H4 (cell line): ENCODE results near the gene UBE2Q1. TPM values are rescaled to one million over a fixed set of nuclear protein-coding genes. Genes with fewer than 3 reads are reported as not detected.

Experiments
- DNase-seq: peaks from one replicate; pipeline ENCODE4 v3.0.0-alpha.2; 2015; ENCODE audit warnings: low spot score
- total RNA-seq: library from RNA; depleted of rRNA; stranded (reverse); fragments of >200 nt; shearing (Covaris generic); gene quantifications from 2 replicates; pipeline ENCODE4 v1.2.3, GENCODE V29; 2014; rRNA removed

The UBE2Q1 gene
- total RNA-seq, 1 experiment from 2014 or later, result 35.7 TPM

DNA sequence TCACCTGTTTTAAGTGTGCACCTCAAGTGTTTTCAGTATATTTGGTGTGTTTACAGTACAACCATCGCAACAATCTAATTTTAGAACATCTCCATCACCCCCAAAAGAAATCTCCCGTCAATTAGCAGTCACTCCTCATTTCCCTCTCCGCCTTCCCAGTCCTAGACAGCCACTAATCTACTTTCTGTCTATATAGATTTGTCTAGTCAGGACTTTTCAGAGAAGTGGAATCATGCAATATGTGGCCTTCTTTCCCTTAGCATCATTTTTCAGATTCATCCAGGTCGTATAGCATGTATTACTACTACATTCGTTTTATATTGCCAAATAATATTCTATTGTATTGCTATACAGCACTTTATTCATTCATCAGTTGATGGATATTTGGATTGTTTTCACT is 54.6 kb downstream of the UBE2Q1 start:
- no peak for DNase-seq

GRCh38 chr1:154502744-154503115 is 55.7 kb downstream of the UBE2Q1 start:
- no peak for DNase-seq

DNA sequence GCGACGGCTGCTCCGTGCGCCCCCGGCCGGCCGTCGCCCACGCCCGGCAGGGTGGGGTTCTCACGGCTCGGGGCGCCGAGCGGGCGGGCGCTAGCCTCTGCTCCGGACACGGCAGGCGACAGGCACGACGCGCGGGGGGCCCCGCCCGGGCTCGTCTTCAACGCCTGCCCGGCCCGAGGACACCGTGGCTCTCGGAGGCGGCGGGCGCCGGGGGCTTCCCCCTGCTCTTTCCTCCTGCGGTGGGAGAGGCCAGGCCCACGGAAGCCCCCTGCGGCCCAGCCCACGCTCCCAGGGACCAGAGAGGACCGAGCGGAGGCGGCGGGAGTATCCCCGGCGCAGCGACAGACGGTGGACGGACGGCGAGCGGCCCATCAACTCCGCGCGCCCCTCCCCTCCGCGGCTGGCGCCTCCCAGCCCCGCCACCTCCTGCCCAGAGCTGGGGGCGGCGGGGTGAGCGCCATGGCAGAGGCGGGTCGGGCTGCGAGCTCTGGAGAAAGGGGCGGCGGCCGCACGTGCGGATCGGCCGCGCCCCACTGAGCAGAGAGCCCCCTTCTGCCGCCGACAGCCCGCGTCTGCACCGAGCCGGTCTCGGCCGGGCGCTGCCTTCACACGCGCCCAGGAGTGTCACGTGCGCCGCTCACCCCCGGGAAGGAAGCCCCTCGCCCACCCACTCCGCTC is 56.3 kb downstream of the UBE2Q1 start, which contains the start of the genes SHE and TDRD10:
SHE (minus strand) TSS at position 347 of the 678 bp plus-strand sequence. CDS start 386 bp downstream, outside the sequence.
TDRD10 (plus strand) TSS at position 154 of the 678 bp plus-strand sequence. CDS start 4,685 bp downstream, outside the sequence.
- no peak for DNase-seq

DNA sequence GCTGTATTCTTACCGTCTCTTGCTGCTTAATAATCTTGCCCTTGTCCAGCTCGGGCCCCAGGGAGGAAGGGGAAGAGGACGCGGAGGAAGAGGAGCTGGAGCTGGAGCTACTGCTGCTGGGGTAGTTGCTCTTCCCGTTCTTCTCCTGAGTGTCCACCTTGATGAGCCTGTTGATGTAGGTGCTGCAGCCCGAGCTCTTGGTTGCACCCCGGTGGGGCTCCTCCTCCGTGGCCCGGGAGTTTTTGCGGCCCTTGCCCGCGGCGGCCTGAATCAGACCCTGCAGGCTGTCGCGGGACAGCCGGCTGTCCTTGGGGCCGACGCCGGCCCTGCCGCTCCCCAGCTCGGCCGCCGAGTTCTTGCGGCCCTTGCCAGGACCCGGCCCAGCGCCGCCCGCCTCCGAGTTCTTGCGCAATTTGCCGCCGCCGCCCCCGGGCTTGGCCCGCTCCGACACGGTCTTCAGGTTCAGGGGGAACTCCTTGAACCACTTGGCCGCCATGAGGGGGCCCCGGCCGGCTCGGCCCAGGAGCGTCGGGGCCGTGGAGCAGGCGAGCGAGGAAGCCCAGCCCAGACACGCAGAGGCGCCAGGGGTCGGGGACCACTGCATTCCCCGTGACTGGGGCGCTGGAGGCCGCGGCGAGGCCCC is 56.9 kb downstream of the UBE2Q1 start:
- no peak for DNase-seq

- no peak for DNase-seq
Measured at GRCh38 chr1:154500533-154500932, 57.9 kb downstream of the UBE2Q1 start.

DNA sequence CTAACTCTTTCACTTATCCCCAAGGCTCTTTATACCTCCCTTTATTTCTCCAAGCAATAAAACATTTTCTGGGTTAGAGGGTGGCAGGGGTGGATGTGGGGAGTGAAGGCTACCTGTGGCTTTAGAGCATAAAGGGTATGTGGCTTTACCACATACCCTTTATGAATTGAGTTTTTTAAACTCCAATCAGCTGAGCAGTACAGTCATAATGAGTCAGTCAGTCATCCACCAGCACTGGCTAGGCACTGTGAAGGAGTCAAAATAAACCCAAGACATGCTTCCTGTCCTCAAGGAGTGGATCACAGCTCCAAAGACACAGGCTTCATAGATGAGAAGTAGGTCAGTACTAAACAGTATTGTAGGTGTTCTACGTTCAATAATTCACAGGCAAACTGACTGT is 59.0 kb downstream of the UBE2Q1 start:
- no peak for DNase-seq

Other genes starting within 250 kb of the UBE2Q1 start
- not detected in 2 replicates for gene AQP10, start 237.6 kb downstream of the UBE2Q1 start, total RNA-seq
- 51.1 and 61.9 TPM in 2 replicates for gene ATP8B2, start 233.1 kb downstream of the UBE2Q1 start, total RNA-seq
- 6.6 and 7.3 TPM in 2 replicates for gene IL6R, start 153.3 kb downstream of the UBE2Q1 start, total RNA-seq
- gene TDRD10, start 56.4 kb downstream of the UBE2Q1 start, total RNA-seq, result not detected in 2 replicates
- not detected in 2 replicates for gene SHE, start 56.2 kb downstream of the UBE2Q1 start, total RNA-seq
- not detected in 2 replicates for gene CHRNB2, start 9.1 kb upstream of the UBE2Q1 start, total RNA-seq
- gene ADAR, start 49.5 kb upstream of the UBE2Q1 start, total RNA-seq, result 110 and 120 TPM in 2 replicates